OCI-LY7 (cell line): Measurements from ENCODE around the gene VPS18.

Experiments
- EZH2phosphoT487 ChIP-seq: fragments of 200-600 bp; sonication (generic); IDR thresholded peaks from 2 replicates; pipeline ENCODE4 v1.6.1; 2018; ENCODE audit warnings: low read depth, borderline replicate concordance, mild to moderate bottlenecking, mixed run types, antibody characterized with exemption, low read length, moderate library complexity, mixed read lengths
- TF ChIP-seq, protein P1 (sequence below): fragments of 200-600 bp; sonication (generic); conservative IDR thresholded peaks from 2 replicates; pipeline ENCODE4 v1.5.1; 2014; ENCODE audit warnings: mild to moderate bottlenecking, antibody characterized with exemption, low read length, moderate library complexity, mixed read lengths

DNA sequence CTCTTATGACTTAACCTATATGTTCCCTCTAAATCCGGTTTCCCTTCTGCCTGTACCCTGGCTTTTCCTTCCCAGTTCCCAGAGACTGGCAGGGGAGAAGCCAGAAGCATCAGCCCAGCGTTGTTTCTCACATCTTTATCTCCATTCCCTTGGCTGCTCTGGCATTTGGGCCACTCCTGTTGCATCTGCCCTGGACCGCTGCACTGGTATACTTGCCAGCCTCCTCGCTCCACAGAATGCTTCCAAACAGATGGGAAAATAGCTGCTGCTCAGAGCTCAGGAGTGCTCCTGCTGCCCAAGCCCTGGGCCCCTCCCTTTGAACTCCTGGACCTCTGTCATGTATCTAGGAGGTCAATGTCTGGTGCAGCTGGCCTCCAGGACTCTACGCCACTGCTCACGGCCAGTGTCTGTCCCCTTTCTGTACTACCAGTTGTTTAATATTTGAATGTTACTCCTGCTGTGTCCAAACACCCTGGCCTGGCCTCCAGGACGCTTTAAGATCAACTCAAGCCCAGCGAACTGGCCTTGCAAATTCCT is 43.6 kb upstream of the VPS18 start:
- TF ChIP-seq, protein P1, sequence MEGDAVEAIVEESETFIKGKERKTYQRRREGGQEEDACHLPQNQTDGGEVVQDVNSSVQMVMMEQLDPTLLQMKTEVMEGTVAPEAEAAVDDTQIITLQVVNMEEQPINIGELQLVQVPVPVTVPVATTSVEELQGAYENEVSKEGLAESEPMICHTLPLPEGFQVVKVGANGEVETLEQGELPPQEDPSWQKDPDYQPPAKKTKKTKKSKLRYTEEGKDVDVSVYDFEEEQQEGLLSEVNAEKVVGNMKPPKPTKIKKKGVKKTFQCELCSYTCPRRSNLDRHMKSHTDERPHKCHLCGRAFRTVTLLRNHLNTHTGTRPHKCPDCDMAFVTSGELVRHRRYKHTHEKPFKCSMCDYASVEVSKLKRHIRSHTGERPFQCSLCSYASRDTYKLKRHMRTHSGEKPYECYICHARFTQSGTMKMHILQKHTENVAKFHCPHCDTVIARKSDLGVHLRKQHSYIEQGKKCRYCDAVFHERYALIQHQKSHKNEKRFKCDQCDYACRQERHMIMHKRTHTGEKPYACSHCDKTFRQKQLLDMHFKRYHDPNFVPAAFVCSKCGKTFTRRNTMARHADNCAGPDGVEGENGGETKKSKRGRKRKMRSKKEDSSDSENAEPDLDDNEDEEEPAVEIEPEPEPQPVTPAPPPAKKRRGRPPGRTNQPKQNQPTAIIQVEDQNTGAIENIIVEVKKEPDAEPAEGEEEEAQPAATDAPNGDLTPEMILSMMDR: no peak
- no peak for TF ChIP-seq EZH2phosphoT487
